HepG2 (cell line): ENCODE data around the gene PRAC1. TPM values are rescaled to one million over a fixed set of nuclear protein-coding genes. Genes with fewer than 3 reads are reported as not detected.

Experiments used
- BCL6 ChIP-seq: IDR thresholded peaks from 2 replicates; pipeline ENCODE4 v1.6.1; 2016; ENCODE audit warnings: missing genetic modification reagents, missing compliant biosample characterization
- BRD4 ChIP-seq: sonication (generic); formaldehyde crosslinking; IDR thresholded peaks from 2 replicates; pipeline ENCODE4 v1.4.0; 2020; ENCODE audit warnings: missing genetic modification reagents
- CBX5 ChIP-seq: sonication (generic); formaldehyde crosslinking; IDR thresholded peaks from 2 replicates; pipeline ENCODE4 v1.4.0; 2020; ENCODE audit warnings: missing genetic modification reagents, borderline replicate concordance
- FOXK2 ChIP-seq: fragments of 450-650 bp; IDR thresholded peaks from 2 replicates; pipeline ENCODE4 v1.6.1; 2016
- HOXA3 ChIP-seq: sonication (generic); formaldehyde crosslinking; IDR thresholded peaks from 2 replicates; pipeline ENCODE4 v1.5.0; 2020; ENCODE audit warnings: missing genetic modification reagents
- PAX8 ChIP-seq: sonication (generic); formaldehyde crosslinking; IDR thresholded peaks from 2 replicates; pipeline ENCODE4 v1.8.0; 2022; ENCODE audit warnings: mild to moderate bottlenecking, missing genetic modification reagents, borderline replicate concordance
- SALL1 ChIP-seq: sonication (generic); formaldehyde crosslinking; IDR thresholded peaks from 2 replicates; pipeline ENCODE4 v1.8.0; 2022; ENCODE audit warnings: mild to moderate bottlenecking, missing genetic modification reagents
- SMARCE1 ChIP-seq: fragments of 450-650 bp; IDR thresholded peaks from 2 replicates; pipeline ENCODE4 v1.6.1; 2017; ENCODE audit warnings: borderline replicate concordance
- U2AF1 ChIP-seq: fragments of 200-400 bp; formaldehyde crosslinking; optimal IDR thresholded peaks from 2 replicates; pipeline ENCODE3; 2017; ENCODE audit warnings: mild to moderate bottlenecking, low read depth, low read length
- YEATS4 ChIP-seq: sonication (generic); formaldehyde crosslinking; IDR thresholded peaks from 2 replicates; pipeline ENCODE4 v1.4.0; 2020; ENCODE audit warnings: missing genetic modification reagents, borderline replicate concordance
- ZNF30 ChIP-seq: sonication (generic); formaldehyde crosslinking; IDR thresholded peaks from 2 replicates; pipeline ENCODE4 v1.5.0; 2020; ENCODE audit warnings: mild to moderate bottlenecking, missing genetic modification reagents
- ZNF552 ChIP-seq: sonication (generic); formaldehyde crosslinking; IDR thresholded peaks from 2 replicates; pipeline ENCODE4 v1.9.0; 2022; ENCODE audit warnings: missing genetic modification reagents, mild to moderate bottlenecking, borderline replicate concordance
- ZNF773 ChIP-seq: sonication (generic); formaldehyde crosslinking; IDR thresholded peaks from 2 replicates; pipeline ENCODE4 v1.4.0; 2020; ENCODE audit warnings: missing genetic modification reagents, borderline replicate concordance
- ZNF891 ChIP-seq: sonication (generic); formaldehyde crosslinking; IDR thresholded peaks from 2 replicates; pipeline ENCODE4 v1.5.0; 2020; ENCODE audit warnings: mild to moderate bottlenecking, missing genetic modification reagents
- ZZZ3 ChIP-seq: sonication (generic); formaldehyde crosslinking; IDR thresholded peaks from 2 replicates; pipeline ENCODE4 v1.4.0; 2020; ENCODE audit warnings: missing genetic modification reagents, mild to moderate bottlenecking, borderline replicate concordance
- polyA plus RNA-seq, 8 experiments: library from polyadenylated mRNA; depleted of rRNA in 3 of 8; stranded (reverse) in 7 of 8; unstranded in 1 of 8; fragments of >200 nt; fragmentation: Illumina TruSeq in 4 of 8; extraction: Trizol in 4 of 8; gene quantifications; 2 replicates each; pipeline versions ENCODE4 v1.2.1 to v1.2.3, GENCODE V29; 2011 to 2016; ENCODE audit warnings: low read depth in 4 of 8, missing spikeins in 1 of 8, mixed read lengths in 1 of 8; ENCODE audit not compliant: insufficient read depth in 1 of 8
- total RNA-seq, 5 experiments: library from RNA; depleted of rRNA; stranded (reverse); fragments of >200 nt; fragmentation: Illumina TruSeq; extraction: Trizol; gene quantifications; 2 replicates each; pipeline ENCODE4 v1.2.3, GENCODE V29; 2016; ENCODE audit warnings: low read depth in 1 of 5
- TF ChIP-seq, protein P1 (sequence below): sonication (generic); formaldehyde crosslinking; IDR thresholded peaks from 2 replicates; pipeline ENCODE4 v1.4.0; 2020; ENCODE audit warnings: missing genetic modification reagents, mild to moderate bottlenecking, borderline replicate concordance
- TF ChIP-seq, protein P2 (sequence below): sonication (generic); formaldehyde crosslinking; IDR thresholded peaks from 2 replicates; pipeline ENCODE4 v1.5.0; 2020; ENCODE audit warnings: mild to moderate bottlenecking, missing genetic modification reagents, borderline replicate concordance
- TF ChIP-seq, protein P3 (sequence below): sonication (generic); formaldehyde crosslinking; IDR thresholded peaks from 2 replicates; pipeline ENCODE4 v1.8.0; 2022; ENCODE audit warnings: mild to moderate bottlenecking, missing genetic modification reagents, moderate library complexity

The PRAC1 gene
- total and polyA plus RNA-seq, 2 of the 13 experiments (the other 11 are each of a cell fraction or from before 2014, with no cell fraction given) = not detected

DNA sequence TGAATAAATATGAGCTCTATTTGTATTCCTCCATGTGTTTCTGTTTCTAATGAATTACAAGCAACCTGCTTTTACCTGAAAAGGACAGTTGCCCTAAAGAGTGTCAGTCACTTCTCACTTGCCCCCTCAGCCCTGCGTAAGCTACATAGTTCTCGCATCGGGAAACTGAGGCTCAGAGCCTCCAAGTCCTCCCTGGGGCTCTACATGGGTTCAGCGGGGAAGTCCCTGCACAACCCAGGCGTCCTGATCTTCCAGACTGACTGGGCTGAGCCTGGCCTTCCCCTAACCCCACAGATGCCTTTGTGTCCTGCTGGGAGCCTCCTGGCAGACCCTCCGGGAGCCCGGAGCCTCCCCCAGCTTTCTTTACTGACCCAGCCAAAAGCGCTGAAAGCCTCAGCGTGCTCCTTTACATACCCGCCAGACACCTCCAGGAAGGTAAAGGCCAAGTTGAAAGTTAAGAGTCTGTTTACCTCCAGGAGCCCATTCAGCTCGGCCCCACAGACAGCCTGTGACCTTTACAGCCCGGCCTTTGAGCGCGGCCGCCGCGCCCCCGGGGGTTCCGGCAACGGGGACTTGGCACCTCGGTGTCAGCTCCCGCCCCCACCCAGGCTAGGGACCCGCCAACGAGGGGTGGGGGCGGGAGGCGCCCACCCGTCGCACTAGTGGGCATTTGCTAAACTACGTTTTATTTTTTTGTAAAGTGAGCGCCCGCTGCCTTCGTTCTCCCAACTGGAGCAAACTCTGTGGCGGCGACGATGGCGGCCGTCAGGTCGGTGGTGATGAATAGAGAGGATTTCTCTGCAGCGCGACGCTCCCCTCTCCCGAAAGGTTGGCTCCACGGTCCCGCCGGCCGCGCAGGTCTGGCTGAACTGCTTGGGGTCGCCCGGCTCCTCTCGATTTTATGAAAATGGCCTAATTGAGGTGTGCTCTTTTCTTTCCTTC is 10.6 kb upstream of the PRAC1 start (continued):
- TF ChIP-seq YEATS4 (CRISPR knock-in tag) (no peak), U2AF1 (no peak), ZNF773 (CRISPR knock-in tag) (no peak), ZNF552 (CRISPR knock-in tag) (no peak), ZNF891 (no peak), ZZZ3 (CRISPR knock-in tag) (no peak), SALL1 (no peak), PAX8 (no peak), ZNF30 (no peak), CBX5 (CRISPR knock-in tag) (no peak), BCL6 (CRISPR knock-in tag) (peak; percentile 78), BRD4 (CRISPR knock-in tag) (no peak), SMARCE1 (no peak), FOXK2 (no peak), HOXA3 (CRISPR knock-in tag) (no peak)
- TF ChIP-seq, protein P1, sequence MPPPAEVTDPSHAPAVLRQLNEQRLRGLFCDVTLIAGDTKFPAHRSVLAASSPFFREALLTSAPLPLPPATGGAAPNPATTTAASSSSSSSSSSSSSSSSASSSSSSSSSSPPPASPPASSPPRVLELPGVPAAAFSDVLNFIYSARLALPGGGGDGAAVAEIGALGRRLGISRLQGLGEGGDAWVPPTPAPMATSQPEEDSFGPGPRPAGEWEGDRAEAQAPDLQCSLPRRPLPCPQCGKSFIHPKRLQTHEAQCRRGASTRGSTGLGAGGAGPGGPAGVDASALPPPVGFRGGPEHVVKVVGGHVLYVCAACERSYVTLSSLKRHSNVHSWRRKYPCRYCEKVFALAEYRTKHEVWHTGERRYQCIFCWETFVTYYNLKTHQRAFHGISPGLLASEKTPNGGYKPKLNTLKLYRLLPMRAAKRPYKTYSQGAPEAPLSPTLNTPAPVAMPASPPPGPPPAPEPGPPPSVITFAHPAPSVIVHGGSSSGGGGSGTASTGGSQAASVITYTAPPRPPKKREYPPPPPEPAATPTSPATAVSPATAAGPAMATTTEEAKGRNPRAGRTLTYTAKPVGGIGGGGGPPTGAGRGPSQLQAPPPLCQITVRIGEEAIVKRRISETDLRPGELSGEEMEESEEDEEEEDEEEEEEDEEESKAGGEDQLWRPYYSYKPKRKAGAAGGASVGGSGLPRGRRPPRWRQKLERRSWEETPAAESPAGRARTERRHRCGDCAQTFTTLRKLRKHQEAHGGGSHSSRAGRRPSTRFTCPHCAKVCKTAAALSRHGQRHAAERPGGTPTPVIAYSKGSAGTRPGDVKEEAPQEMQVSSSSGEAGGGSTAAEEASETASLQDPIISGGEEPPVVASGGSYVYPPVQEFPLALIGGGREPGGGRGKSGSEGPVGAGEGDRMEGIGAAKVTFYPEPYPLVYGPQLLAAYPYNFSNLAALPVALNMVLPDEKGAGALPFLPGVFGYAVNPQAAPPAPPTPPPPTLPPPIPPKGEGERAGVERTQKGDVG (CRISPR knock-in tag) = no peak
- TF ChIP-seq, protein P2, sequence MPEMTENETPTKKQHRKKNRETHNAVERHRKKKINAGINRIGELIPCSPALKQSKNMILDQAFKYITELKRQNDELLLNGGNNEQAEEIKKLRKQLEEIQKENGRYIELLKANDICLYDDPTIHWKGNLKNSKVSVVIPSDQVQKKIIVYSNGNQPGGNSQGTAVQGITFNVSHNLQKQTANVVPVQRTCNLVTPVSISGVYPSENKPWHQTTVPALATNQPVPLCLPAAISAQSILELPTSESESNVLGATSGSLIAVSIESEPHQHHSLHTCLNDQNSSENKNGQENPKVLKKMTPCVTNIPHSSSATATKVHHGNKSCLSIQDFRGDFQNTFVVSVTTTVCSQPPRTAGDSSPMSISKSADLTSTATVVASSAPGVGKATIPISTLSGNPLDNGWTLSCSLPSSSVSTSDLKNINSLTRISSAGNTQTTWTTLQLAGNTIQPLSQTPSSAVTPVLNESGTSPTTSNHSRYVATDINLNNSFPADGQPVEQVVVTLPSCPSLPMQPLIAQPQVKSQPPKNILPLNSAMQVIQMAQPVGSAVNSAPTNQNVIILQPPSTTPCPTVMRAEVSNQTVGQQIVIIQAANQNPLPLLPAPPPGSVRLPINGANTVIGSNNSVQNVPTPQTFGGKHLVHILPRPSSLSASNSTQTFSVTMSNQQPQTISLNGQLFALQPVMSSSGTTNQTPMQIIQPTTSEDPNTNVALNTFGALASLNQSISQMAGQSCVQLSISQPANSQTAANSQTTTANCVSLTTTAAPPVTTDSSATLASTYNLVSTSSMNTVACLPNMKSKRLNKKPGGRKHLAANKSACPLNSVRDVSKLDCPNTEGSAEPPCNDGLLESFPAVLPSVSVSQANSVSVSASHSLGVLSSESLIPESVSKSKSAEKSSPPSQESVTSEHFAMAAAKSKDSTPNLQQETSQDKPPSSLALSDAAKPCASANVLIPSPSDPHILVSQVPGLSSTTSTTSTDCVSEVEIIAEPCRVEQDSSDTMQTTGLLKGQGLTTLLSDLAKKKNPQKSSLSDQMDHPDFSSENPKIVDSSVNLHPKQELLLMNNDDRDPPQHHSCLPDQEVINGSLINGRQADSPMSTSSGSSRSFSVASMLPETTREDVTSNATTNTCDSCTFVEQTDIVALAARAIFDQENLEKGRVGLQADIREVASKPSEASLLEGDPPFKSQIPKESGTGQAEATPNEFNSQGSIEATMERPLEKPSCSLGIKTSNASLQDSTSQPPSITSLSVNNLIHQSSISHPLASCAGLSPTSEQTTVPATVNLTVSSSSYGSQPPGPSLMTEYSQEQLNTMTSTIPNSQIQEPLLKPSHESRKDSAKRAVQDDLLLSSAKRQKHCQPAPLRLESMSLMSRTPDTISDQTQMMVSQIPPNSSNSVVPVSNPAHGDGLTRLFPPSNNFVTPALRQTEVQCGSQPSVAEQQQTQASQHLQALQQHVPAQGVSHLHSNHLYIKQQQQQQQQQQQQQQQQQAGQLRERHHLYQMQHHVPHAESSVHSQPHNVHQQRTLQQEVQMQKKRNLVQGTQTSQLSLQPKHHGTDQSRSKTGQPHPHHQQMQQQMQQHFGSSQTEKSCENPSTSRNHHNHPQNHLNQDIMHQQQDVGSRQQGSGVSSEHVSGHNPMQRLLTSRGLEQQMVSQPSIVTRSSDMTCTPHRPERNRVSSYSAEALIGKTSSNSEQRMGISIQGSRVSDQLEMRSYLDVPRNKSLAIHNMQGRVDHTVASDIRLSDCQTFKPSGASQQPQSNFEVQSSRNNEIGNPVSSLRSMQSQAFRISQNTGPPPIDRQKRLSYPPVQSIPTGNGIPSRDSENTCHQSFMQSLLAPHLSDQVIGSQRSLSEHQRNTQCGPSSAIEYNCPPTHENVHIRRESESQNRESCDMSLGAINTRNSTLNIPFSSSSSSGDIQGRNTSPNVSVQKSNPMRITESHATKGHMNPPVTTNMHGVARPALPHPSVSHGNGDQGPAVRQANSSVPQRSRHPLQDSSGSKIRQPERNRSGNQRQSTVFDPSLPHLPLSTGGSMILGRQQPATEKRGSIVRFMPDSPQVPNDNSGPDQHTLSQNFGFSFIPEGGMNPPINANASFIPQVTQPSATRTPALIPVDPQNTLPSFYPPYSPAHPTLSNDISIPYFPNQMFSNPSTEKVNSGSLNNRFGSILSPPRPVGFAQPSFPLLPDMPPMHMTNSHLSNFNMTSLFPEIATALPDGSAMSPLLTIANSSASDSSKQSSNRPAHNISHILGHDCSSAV (CRISPR knock-in tag) = no peak
- TF ChIP-seq, protein P3, sequence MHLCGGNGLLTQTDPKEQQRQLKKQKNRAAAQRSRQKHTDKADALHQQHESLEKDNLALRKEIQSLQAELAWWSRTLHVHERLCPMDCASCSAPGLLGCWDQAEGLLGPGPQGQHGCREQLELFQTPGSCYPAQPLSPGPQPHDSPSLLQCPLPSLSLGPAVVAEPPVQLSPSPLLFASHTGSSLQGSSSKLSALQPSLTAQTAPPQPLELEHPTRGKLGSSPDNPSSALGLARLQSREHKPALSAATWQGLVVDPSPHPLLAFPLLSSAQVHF = no peak
